AG04450 (cell line): Measurements from ENCODE around the gene LRRTM4. TPM values are rescaled to one million over a fixed set of nuclear protein-coding genes. Genes with fewer than 3 reads are reported as not detected.

Experiments
- CTCF ChIA-PET: fragments of 300-600, 350-600 bp; formaldehyde crosslinking; extraction: SDS; loops from one replicate; lab custom pipeline; 2022; ENCODE audit warnings: antibody characterized with exemption, inconsistent platforms; lab: Charles Lee
- POLR2A ChIA-PET: fragments of 350-600 bp; formaldehyde crosslinking; extraction: SDS; loops from one replicate; lab custom pipeline; 2021; ENCODE audit warnings: antibody characterized with exemption, inconsistent platforms; lab: Yijun Ruan, JAX
- DNase-seq: peaks from one replicate; pipeline ENCODE4 v3.0.0-alpha.2; 2011; ENCODE audit warnings: low read depth, low spot score
- H3K27ac ChIP-seq: one replicate; pipeline ENCODE4 v1.5.1; 2012; ENCODE audit warnings: low read depth, low read length, control low read depth
- H3K27me3 ChIP-seq: one replicate; pipeline ENCODE4 v1.6.0; 2012; ENCODE audit warnings: low read length; ENCODE audit not compliant: control insufficient read depth, insufficient read depth
- H3K4me3 ChIP-seq: 2 replicates; pipeline ENCODE4 v1.5.1; 2011; ENCODE audit warnings: mild to moderate bottlenecking, low read depth, low read length, control low read depth
- H3K9me3 ChIP-seq: 2 replicates; pipeline ENCODE4 v1.5.1; 2012; ENCODE audit warnings: low read length; ENCODE audit not compliant: control insufficient read depth, insufficient read depth
- CTCF ChIP-seq: IDR thresholded peaks from 2 replicates; pipeline ENCODE4 v1.5.1; 2011; ENCODE audit warnings: low read depth, low read length, control low read depth, inconsistent platforms
- polyA plus RNA-seq: library from polyadenylated mRNA; depleted of rRNA; stranded (reverse); fragments of >200 nt; gene quantifications from 2 replicates; pipeline ENCODE4 v1.2.3, GENCODE V29; 2011

LRRTM4 gene
- polyA plus RNA-seq, 1 experiment: not detected

- no peaks in the 10 kb centered on the region for H3K27me3 ChIP-seq
- CTCF ChIA-PET: no interaction called here
- no peak for DNase-seq
- no peak overlapping the region for H3K4me3 ChIP-seq
- H3K27ac ChIP-seq: no peak overlapping the region
- no peaks in the 10 kb centered on the region; the same call in 1 of the 2 replicates for H3K9me3 ChIP-seq
- no peak for TF ChIP-seq CTCF
- POLR2A ChIA-PET: no interaction called here
Observed at GRCh38 chr2:77421971-77422370, 100.2 kb downstream of the LRRTM4 start.

- no peak for TF ChIP-seq CTCF
- ChIA-PET POLR2A (no interaction called here), CTCF (no interaction called here)
- H3K4me3 ChIP-seq: no peak overlapping the region
- H3K9me3 ChIP-seq: no peaks in the 10 kb centered on the region; the same call in 1 of the 2 replicates
- DNase-seq: no peak
- no peaks in the 10 kb centered on the region for H3K27me3 ChIP-seq
- no peak overlapping the region for H3K27ac ChIP-seq
Observed at GRCh38 chr2:77418537-77418936, 103.6 kb downstream of the LRRTM4 start.

GRCh38 chr2:77404189-77404588 is 118.0 kb downstream of the LRRTM4 start:
- no peak for TF ChIP-seq CTCF
- POLR2A ChIA-PET: no interaction called here
- no peak overlapping the region for H3K27ac ChIP-seq
- no peak for DNase-seq
- CTCF ChIA-PET: no interaction called here
- H3K4me3 ChIP-seq: no peak overlapping the region
- no peaks in the 10 kb centered on the region for H3K27me3 ChIP-seq
- no peaks in the 10 kb centered on the region for H3K9me3 ChIP-seq

GRCh38 chr2:77398970-77399600 is 123.1 kb downstream of the LRRTM4 start:
- TF ChIP-seq CTCF: no peak

GRCh38 chr2:77397763-77398162 is 124.4 kb downstream of the LRRTM4 start:
- no peak for TF ChIP-seq CTCF
- no peak for DNase-seq
- no peak overlapping the region for H3K4me3 ChIP-seq
- H3K9me3 ChIP-seq: no peaks in the 10 kb centered on the region
- no peak overlapping the region for H3K27ac ChIP-seq
- H3K27me3 ChIP-seq: no peaks in the 10 kb centered on the region
- ChIA-PET CTCF (interaction anchor here (1.1 kb wide), 1 partner anchor 14 kb away, joined by 3 read pairs; no protein-coding TSS in a partner anchor), POLR2A (no interaction called here)

More at GRCh38 chr2:77398970-77399600, 123.1 kb downstream of the LRRTM4 start:
- DNase-seq: no peak
- CTCF ChIA-PET: no interaction called here
- Histone ChIP-seq H3K27me3 (no peaks in the 10 kb centered on the region), H3K9me3 (no peaks in the 10 kb centered on the region), H3K4me3 (no peak overlapping the region), H3K27ac (no peak overlapping the region)
- POLR2A ChIA-PET: no interaction called here
